Measurements from ENCODE around the gene TTC23. TPM values are rescaled to one million over a fixed set of nuclear protein-coding genes. Genes with fewer than 3 reads are reported as not detected.

Gene TTC23
- total RNA-seq, 1 donor = 21.7 TPM

DNA sequence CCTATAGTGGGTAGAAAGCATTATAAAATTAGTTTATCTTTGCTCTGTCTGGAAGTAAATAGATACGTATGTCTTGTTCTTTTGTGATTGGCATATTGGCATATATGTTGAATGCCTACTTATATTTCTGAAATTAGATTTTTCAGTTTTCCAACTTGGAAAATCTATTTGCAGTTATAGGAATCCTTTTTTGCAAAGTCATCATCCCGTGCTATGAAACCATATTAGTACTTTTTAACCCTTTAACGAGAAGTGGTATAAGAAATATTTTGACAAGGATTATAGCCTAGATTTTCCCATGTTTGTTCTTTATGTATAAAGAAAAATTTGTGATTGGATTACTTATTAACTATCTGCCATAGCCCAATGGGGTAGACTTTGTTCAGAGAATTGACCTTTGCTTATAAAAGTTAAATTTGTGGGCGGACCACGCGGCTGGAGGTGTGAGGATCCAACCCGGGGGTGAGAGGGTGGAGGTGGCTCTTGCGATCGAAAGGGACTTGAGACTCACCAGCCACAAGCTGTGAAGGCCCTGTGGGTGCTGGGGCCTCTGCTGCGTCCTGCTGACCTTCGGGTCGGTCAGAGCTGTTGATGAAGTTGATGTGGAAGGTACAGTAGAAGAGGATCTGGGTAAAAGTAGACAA lies 7.8 kb upstream of the TTC23 start:
- no peaks in the 10 kb centered on the region for H3K9me3 ChIP-seq (ENCODE audit: low read depth, low read length)
- H3K4me2 ChIP-seq (ENCODE audit: insufficient read depth, low read length) = no peak overlapping the region
- H3K27ac ChIP-seq (ENCODE audit: low read depth, low read length) = no peak overlapping the region
- TF ChIP-seq, protein P1, sequence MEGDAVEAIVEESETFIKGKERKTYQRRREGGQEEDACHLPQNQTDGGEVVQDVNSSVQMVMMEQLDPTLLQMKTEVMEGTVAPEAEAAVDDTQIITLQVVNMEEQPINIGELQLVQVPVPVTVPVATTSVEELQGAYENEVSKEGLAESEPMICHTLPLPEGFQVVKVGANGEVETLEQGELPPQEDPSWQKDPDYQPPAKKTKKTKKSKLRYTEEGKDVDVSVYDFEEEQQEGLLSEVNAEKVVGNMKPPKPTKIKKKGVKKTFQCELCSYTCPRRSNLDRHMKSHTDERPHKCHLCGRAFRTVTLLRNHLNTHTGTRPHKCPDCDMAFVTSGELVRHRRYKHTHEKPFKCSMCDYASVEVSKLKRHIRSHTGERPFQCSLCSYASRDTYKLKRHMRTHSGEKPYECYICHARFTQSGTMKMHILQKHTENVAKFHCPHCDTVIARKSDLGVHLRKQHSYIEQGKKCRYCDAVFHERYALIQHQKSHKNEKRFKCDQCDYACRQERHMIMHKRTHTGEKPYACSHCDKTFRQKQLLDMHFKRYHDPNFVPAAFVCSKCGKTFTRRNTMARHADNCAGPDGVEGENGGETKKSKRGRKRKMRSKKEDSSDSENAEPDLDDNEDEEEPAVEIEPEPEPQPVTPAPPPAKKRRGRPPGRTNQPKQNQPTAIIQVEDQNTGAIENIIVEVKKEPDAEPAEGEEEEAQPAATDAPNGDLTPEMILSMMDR (IDR thresholded peaks at IDR 0.05; ENCODE audit: extremely low read depth, low read depth, low read length) = no peak
- H3K79me2 ChIP-seq (ENCODE audit: insufficient read depth, low read length) = peaks cover 7% of the 10 kb centered on the region
- H2AFZ ChIP-seq (ENCODE audit: low read length) = no peak overlapping the region
- no peak overlapping the region for H3K4me3 ChIP-seq (ENCODE audit: insufficient read depth, low read length)
- H3K4me1 ChIP-seq (ENCODE audit: insufficient read depth, low read length) = peaks cover 18% of the 10 kb centered on the region
- no peak for DNase-seq (ENCODE audit: insufficient read length, low spot score, missing footprints)
- H3K27me3 ChIP-seq (ENCODE audit: insufficient read depth, low read length) = no peaks in the 10 kb centered on the region
- no peaks in the 10 kb centered on the region for H3K36me3 ChIP-seq (ENCODE audit: insufficient read depth, low read length)
- H4K20me1 ChIP-seq (ENCODE audit: insufficient read depth, low read length) = no peaks in the 10 kb centered on the region

DNA sequence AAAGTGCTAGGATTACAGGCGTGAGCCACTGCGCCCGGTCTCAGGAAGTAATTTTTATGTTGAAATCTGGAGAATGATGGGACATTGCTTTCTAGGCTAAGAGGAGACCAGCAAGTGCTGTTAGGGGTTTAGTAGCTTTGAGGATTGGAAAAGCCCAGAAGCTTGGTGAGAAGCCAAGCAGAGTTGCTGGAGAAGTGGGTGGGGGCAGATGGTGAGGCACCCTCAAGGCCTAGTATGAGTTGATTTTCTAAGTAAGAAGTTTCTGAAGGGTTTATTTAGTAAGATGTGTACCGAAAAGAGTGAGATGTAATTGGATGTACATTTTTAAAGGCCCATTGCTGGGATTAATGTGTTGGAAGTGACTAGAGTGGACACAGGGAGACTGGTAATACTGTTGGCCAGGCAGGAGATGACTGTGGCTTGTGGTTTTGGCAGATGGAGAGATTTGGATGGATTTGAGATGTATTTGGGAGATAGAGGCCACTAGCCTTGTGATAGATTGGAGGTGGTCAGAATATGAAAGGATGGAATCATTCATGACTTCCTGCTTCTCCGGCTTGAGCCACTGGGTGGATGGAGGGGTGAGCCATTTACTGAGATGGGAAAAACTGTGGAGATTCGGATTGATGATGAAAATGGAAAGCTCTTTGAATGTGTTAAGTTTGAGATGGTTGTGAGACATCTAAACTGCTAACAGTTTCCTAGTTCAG lies 4.2 kb upstream of the TTC23 start:
- Histone ChIP-seq H3K4me3 (ENCODE audit: insufficient read depth, low read length) (peak overlapping the region; percentile 3), H3K4me1 (ENCODE audit: insufficient read depth, low read length) (peaks cover 35% of the 10 kb centered on the region), H3K27me3 (ENCODE audit: insufficient read depth, low read length) (no peaks in the 10 kb centered on the region), H3K36me3 (ENCODE audit: insufficient read depth, low read length) (no peaks in the 10 kb centered on the region), H4K20me1 (ENCODE audit: insufficient read depth, low read length) (no peaks in the 10 kb centered on the region), H3K27ac (ENCODE audit: low read depth, low read length) (peak overlapping the region; percentile 42), H3K4me2 (ENCODE audit: insufficient read depth, low read length) (peak overlapping the region; percentile 68), H2AFZ (ENCODE audit: low read length) (peak overlapping the region; percentile 75), H3K9me3 (ENCODE audit: low read depth, low read length) (no peaks in the 10 kb centered on the region), H3K79me2 (ENCODE audit: insufficient read depth, low read length) (peaks cover 16% of the 10 kb centered on the region)
- TF ChIP-seq, protein P1 (IDR thresholded peaks at IDR 0.05; ENCODE audit: extremely low read depth, low read depth, low read length) = no peak
- peak; percentile 93 for DNase-seq (ENCODE audit: insufficient read length, low spot score, missing footprints)

DNA sequence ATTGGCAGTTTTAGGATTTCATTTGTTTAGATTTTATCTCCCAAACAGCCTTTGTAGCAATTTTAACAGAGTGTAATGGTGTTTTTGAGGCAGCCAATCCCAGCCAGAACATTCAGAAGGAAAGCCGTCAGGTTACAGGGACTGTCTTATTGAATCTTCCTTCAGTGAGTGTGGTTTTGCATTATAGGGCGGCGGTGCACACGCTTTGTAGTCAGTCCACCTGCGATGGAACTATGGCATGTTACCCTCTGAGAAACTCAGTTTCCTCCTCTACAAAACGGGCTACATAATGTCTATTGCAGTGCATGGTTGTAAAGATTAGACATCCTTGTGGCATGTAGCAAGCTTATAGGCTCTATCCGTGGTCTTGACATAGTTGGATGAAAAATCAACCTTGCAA lies 2.9 kb upstream of the TTC23 start:
- peak overlapping the region; percentile 76 for H3K4me3 ChIP-seq (ENCODE audit: insufficient read depth, low read length)
- H3K27me3 ChIP-seq (ENCODE audit: insufficient read depth, low read length) = no peaks in the 10 kb centered on the region
- H4K20me1 ChIP-seq (ENCODE audit: insufficient read depth, low read length) = no peaks in the 10 kb centered on the region
- H2AFZ ChIP-seq (ENCODE audit: low read length) = no peak overlapping the region
- no peaks in the 10 kb centered on the region for H3K36me3 ChIP-seq (ENCODE audit: insufficient read depth, low read length)
- H3K9me3 ChIP-seq (ENCODE audit: low read depth, low read length) = no peaks in the 10 kb centered on the region
- H3K79me2 ChIP-seq (ENCODE audit: insufficient read depth, low read length) = peaks cover 26% of the 10 kb centered on the region
- DNase-seq (ENCODE audit: insufficient read length, low spot score, missing footprints) = no peak
- TF ChIP-seq, protein P1 (IDR thresholded peaks at IDR 0.05; ENCODE audit: extremely low read depth, low read depth, low read length) = no peak
- peaks cover 43% of the 10 kb centered on the region for H3K4me1 ChIP-seq (ENCODE audit: insufficient read depth, low read length)
- H3K4me2 ChIP-seq (ENCODE audit: insufficient read depth, low read length) = peak overlapping the region; percentile 91
- H3K27ac ChIP-seq (ENCODE audit: low read depth, low read length) = no peak overlapping the region

All from osteoblast (primary cell).